Measurements from ENCODE around the gene EP400.

Gene EP400

DNA sequence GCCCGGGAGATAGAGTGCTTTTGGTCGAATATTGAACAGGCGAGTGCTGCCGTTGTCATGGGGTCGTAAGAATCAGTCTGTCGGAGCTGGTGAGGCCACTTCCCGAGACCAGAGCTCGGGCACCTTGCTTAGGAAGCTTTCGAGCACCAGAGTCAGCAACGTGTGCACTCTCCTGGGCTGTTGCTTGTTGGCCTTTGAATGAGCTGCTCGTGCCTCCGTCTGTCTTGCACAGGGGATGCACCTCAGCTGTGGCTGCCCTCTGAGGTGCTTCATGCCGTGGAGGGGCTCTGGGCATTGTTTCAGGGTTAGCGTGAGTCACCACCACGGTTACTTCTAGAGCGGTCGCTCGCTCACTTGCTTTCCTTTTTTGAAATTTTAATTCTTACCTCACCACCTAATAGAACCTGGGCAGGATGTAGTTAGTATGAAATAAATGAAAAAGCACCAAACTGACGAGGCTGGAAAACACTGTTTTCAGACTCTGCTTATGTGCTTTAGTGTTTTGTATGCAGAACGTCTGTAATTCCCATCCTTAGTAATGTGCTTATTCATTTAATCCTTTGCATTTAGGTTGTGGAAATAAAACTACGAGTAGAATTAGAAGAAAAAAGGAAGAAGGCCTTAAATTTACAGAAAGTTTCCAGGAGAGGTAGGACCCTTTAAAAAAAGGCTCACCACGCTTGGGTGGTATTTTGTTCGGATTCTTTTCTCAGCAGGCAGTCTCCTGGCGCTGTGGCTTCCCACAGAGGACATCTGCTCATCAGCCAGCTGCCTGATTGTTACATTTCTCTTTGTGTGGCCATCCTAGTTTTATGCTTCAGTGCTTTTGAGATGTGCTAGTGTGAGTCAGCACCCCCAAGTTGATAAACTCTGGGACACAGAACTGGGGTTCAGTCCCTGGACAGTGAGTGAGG is 40.6 kb downstream of the EP400 start:
- DNase-seq: no peak

DNA sequence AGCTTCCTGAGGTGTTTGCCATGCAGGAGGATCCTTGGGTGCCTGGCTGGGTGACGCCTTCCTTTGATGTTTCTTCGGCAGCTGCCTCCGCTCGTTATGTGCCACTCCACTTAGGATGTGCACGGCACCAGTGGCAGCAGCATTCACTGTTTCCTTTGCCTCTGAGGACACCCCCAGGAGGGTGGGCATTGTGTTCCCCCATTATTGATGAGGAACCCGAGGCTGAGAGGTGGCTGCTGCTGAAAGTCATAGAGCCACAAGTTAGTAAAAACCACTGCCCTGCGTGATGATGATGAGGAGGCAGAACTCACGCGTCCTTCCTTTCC is 41.2 kb downstream of the EP400 start:
- no peak for DNase-seq

DNA sequence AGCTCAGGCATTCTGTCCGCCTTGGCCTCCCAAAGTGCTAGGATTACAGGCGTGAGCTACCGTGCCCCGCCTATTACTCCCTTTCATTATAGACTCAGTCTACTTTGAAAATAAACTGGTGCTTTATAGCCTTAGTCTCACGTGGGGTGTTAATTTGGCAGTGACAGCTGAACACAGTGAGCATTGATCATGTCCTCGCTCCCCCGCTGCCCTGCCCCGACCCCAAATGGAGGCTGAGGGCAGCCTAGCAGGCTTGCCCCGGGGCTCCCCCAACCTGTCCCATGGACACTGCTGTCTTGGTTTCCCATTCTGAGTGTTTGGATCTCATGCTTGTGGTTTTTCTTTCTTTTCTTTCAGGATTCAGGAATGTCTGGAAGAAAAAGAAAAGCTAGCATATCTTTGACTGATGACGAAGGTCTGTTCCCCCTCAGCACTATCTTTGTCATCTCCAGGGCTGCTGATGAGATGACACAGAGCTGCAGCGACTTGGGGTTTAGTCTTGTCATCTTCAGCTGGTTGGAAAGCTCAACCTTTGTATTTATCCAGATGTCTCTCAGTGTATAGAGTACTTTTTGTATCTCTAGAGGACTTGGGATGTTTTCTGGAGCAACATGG is 42.2 kb downstream of the EP400 start:
- no peak for DNase-seq

DNA sequence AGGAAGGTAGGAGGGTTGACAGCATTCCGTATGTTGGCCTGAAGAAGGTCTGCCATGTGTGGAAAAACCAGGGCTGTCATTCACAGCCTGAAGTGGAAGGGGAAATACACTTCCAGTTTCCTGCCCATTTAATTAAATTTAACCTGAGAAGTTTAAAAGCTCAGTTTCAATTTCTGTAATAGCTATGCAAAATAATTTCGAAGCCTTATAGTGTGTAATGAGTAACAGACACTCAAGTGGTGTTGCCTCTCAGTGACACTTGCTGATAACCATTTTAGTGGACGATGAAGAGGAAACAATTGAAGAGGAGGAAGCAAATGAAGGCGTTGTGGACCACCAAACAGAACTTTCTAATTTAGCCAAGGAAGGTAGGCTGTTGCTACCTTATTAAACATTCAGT is 44.8 kb downstream of the EP400 start:
- no peak for DNase-seq

DNA sequence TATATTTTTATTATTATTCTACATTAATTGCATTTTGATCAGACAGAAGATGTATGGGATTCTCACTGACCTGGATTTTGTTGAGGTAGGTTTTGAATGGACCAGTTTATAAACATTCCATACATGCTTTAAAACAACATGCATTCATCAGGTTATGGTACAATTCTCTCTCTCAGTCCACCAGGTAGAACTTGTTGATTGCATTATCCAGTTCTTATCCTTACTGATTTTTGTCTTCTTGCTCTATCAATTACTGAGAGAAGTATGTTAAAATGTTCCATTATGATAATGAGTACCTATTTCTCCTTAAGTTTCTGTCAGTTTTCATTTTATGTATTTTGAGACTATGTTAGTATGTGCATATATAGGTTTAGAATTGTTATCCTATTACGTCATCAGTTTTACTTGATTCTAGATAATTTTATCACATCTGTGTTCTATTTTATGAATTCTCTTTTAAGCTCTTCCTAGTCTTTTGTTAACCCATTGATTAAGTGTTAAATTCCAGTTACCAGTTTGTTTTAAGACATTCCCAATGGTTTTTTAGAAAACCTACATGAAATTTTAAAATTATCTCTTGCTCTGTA is 50.6 kb downstream of the EP400 start:
- DNase-seq: no peak

DNA sequence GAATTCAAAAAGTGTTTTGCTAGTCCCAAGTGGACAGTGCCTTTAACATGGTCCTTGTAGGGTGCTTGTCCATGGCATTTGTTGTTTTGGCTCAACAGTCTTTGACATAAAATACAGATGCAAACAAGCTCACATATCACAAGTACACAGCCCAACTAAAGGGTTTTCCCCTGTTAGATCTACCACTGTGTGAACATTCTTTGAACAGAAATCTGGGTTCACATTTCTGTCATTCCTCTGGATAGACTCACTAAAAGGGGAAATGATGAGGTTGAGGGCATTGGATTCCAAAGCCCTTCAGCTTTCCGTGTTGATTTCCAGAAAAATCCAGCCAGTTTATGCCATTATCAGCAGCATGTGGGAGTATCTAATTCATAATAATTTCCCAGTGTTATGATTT is 54.1 kb downstream of the EP400 start:
- DNase-seq: no peak

DNA sequence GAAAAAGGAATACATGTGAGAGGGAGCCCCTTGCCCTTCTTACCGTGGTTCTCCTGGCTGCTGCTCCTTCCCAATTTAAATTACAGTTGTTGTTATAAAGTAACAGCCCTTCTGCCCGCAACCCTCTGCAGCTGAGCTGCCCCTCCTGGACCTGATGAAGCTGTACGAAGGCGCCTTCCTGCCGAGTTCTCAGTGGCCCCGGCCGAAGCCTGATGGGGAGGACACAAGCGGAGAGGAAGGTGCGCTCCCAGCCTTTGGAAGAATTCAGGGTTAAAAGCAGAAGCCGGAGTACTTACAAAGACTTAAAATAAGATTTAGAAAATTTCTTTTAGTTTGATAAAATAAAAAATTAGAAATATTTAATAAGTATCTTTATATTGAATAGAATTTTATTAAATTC is 55.2 kb downstream of the EP400 start:
- no peak for DNase-seq

DNA sequence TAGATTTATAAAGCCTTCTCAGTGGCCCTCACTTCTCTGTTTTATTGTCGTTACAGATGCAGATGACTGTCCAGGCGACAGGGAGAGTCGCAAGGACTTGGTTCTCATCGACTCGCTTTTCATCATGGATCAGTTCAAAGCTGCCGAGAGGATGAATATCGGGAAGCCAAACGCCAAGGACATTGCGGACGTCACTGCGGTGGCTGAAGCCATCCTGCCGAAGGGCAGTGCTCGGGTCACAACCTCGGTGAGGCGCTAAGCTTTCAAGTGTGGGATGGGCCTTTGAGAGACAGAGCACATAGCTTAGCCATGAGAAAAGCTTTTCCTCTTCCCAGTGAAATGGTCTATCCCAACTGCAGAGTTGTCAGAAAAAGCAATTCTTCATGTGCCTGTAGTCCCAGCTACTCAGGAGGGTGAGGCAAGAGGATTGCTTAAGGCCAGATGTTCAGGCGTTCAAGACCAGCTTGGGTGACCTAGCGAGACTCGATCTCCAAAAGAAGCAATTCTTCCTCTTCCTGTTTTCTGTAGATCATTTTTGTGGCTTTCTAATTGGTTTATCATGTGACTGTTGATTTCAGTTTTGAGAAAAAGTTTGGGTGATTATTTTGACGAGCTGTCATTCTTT is 56.4 kb downstream of the EP400 start:
- no peak for DNase-seq

DNA sequence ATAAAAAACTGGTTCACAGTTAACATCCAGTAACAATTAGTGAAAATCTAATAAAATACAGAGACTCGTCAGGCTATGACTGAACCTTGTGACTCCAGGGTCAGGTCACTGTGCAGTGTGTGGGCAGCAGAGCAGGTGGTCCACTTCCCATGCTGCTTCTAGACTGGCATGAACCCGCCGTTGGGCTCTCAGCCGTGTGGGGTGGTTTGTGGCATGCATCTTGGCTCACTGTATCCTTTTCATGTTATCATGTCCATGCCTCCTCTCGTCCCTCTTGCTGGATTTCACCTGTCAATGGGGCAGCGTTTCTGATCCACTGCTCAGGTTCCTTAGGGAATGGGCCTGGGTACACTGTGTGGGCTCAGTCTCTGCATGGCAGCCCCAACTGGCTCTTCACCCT is 57.3 kb downstream of the EP400 start:
- no peak for DNase-seq

DNA sequence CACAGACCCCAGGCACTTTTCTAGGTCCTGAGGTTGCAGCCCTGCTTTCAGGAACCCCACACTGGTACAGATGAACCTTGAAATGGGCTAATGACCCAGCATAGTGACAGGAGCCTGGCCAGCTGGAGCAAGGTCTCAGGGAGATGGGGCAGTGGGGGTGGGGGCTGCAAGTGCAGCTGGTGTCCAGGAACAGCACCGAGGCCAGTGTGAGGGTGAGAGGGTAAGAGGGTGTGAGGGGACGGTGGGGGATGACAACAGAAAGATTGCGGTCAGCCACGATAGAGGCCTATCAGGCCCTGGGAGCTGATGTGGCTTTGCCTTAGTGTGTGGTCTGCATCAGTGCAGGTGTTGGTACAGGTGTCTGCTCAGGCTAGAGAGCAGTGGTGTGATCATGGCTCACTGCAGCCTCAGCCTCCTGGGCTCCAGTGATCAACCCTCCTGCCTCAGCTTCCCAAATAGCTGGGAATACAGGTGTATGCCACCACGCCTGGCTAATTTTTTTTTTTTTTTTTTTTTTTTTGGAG is 59.7 kb downstream of the EP400 start:
- DNase-seq: no peak

DNA sequence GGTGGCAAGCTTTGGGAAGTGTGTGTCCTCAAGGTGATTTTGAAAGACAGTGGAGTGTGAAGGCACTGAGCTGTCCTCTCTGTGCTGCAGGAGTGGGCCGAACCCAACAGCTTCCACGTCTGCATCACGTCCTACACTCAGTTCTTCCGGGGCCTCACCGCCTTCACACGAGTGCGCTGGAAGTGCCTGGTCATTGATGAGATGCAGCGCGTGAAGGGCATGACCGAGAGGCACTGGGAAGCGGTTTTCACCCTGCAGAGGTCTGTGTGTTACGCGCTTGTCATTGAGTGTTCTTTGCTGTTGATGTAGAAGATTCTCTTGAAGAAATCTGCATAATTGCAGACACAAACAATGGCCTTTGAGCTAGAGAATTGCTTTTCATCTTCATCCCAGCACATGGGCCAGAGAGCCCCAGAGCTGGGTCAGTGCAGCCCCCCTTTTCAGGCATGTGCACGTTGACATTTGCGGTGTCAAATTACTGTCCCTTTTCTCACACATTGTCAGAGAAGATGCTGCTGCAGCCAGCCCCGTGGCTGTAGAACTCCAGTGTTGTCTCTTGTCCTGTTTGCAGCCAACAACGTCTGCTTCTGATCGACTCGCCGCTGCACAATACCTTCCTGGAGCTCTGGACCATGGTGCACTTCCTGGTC is 63.3 kb downstream of the EP400 start:
- DNase-seq: no peak

DNA sequence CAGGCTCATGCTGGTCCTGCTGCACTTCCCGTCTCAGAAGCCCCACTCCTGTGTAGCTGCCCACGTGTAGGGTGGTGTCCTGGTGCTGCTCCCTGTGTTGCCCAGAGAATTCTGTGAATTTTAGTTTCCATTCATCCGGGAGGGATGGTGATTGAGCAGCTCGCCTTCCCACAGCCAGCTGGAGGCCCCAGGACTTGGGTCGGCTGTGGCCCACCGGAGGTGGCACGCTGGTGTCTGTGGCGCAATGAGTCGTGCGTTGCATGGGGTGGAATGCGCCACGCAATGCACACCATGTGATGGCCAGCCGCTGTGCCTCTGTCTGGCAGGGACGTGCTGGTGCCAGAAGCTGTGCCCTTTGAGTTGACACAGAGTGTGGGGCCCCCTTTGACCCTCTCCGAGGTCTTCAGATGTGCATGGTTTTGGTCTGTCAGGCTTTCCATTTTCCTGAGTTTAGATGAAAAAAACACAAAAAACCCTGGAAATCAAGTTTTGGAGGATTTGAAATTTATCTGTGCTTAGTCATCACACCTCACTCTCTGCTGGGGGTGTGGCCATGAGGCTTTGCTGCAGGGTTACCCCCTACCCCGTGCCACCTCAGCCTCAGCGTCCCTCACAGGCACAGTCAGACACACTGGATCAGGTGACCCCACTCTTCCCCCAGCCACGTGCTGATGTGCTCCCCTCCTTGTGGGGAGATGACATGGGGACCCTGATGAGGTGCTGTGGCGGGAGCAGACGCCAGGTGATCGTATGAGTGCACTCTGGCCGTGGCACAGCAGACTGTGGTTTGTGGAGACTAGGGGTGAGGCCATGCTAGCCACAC is 64.6 kb downstream of the EP400 start:
- no peak for DNase-seq

DNA sequence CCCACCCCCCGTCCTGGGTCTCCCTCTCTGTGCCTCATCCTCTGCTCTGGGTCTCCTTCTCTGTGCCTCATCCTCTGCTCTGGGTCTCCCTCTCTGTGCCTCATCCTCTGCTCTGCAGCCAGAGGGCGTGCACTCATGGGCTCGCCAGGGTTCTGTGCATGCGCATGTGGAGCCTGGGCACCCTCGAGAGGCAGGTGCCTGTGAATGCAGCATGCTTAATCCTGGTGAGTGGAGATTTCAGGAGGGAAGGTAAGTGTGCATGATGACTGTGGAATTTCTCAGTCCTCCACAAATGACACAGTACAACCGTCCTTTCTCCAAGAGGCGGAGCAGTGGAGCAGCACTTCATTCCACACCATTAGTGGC is 65.2 kb downstream of the EP400 start:
- DNase-seq: no peak

DNA sequence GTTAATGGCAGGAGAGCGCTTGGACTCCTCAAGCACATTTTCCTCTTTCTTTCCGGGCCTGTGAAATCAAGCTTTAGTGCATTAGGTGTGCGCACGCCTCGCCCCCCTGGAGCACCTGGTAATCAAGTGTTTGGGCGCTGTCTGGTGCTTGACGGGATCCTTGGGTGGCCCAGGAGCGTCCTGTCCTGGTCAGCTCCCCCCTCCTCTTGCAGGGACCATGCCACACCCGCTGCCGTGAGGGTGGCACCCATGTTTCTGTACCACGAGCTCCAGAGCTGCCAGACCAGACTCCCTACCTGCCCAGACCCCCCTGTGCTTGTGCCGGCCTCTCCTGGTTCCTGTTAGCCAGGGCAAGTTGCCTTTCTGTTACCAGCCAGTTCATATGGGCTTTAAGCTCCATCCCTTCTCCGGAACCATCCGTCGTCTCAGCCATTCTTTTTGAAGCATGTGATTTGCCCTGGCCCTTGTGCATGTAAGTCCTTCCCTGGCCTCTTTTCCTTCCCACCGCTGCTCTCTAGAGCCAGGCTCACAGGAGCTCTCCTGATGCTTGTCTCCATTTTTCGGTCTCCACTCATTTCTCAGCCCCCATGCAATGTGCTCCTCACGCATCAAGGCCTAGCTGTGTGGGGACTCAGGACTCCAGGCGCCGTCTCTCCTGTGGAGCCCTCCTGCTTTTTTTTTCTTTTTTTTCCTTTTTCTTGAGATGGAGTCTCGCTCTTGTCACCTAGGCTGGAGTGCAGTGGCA is 66.1 kb downstream of the EP400 start:
- DNase-seq: no peak

DNA sequence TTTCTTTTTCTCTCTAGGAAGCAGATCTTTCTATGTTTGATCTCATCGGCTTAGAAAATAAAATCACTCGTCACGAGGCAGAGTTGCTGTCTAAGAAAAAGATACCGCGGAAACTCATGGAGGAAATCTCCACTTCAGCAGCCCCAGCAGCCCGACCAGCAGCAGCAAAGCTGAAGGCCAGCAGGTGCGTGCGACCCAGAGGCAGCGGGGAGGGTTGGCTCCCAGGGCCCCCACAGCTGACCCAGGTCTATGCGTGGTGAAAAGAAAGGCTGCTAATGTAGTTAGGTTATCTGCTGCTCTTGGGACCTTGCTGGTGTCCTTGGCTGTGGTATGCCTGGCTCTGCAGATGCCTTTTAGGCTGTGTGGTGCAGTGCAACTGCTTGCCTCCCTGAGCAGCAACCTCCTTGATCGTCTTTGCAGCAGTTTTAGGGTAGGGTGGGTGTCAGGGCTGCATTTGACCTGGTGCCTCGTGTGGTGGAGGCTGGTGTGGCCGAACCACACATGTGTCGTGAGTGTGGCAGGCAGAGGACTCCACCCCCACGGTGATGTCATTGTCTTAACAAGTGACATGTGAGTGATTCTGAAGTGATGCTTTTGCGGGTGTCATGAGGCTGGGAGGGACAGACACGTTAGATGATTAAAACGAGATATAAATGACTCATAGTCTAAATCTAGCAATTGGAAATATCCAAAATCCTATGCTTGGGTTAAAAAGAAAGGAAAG is 68.6 kb downstream of the EP400 start:
- DNase-seq: no peak

DNA sequence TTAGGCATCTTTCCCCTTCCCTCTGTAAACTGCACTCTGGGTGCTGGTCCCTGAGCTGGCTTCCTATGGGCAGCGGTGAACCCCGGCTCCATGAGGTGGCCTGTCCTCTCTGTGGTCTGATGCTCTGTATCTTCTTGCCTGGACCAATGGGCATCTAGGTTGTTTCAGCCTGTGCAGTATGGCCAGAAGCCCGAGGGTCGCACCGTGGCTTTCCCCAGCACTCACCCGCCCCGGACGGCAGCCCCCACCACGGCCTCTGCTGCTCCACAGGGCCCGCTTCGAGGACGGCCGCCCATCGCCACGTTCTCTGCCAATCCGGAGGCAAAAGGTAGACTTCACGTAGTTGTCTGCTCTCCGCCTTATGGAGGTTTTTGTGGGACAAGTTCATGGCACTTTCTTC is 70.1 kb downstream of the EP400 start:
- DNase-seq: no peak

DNA sequence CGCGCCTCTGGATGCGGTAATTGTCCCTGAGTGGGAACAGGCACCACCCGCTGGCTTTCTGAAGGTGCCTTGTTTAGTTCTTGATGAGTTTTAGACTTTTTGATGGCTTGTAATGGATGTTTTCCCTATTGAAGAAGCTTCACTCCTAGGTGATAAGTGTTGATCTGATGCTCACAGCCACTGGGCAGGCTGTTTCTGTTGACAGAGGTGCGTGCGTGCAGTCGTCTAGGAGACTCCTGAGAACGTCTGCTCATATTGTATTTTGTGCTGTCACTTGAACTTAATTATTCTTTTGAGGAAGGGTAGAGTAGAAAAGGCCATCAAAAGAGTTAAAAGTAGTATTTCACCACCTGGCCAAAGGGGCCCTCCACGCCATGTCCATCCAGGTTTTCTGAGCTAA is 70.5 kb downstream of the EP400 start:
- no peak for DNase-seq

DNA sequence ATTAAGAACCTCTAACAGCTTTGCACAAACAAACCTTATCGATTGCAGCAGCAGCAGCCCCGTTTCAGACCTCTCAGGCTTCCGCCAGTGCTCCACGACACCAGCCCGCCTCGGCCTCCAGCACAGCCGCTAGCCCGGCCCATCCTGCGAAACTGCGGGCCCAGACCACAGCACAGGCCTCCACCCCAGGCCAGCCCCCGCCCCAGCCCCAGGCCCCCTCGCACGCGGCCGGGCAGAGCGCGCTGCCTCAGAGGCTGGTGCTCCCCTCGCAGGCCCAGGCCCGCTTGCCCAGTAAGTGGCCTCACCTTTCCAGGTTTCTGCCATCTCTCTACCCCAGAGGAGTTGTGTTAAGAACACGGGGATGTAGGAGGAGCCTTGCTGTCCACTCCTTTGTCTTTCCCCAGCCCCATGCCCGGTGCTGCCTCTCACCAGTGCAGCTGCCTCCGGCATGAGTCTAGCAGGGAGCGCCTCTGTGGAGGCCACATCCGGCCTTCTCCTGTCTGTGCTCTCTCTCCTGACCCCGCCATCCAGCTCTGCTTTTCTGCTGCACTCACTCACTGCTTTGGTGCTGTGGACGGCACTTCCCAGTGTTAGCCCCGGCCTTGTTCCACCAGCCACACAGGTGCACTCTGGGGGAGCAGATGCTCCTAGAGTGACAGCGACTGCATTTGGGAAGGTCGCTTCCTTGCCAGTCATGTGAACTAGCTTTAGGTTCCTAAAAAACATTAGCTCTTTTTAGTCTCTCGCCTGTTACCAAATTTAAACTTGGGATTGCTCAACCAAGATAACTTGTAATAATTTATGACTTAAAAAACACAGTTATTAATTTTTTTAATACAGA is 71.5 kb downstream of the EP400 start:
- no peak for DNase-seq

DNA sequence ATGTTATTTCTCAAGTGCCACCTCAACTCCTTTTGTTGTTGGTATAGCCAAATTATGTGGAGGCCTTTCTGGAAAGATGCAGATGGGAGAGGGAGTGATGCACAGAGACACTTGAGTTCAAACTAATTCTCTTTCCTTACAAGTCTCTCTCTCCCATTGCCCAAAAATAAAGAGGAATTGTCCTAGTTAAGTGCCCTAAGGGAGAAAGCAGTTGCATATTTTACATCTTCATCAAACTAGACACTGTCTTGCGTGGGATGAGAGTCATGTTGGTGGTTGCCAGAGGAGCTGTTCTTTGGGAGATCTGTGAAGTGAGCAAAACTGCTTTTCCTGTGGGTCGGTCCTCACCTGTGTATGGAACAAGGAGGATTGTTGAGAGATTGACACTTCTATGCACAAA is 72.2 kb downstream of the EP400 start:
- no peak for DNase-seq

DNA sequence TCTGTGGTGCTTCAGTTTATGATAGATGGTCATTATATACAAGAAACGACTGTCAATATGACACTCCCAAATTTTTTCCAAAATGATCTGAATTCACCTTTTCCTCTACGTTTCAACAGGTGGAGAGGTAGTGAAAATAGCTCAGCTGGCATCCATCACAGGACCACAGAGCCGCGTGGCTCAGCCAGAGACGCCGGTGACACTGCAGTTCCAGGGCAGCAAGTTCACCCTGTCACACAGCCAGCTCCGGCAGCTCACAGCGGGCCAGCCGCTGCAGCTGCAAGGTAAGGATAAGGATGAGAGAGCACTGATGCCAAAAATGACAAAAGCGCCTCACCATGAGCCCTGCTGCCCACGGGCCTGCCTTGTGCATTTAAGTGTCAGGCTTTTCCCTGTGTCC is 73.9 kb downstream of the EP400 start:
- no peak for DNase-seq

Data from activated naive CD4-positive, alpha-beta T cell (primary cell).